T-helper 2 cell treated with Interferon-gamma antibody and Interleukin-4, amounts not matched to agents 5 μg/mL and 100 μg/mL, for 36 hours (primary cell): ENCODE measurements around the gene SCCPDH.

Experiments
- DNase-seq: peaks from one replicate; pipeline ENCODE4 v3.0.0; 2021; ENCODE audit warnings: low spot score
- H3K27ac Mint-ChIP-seq: one replicate; pipeline ENCODE4 v1.8.0; 2021; ENCODE audit warnings: mild to moderate bottlenecking, mixed read lengths
- H3K27me3 Mint-ChIP-seq: one replicate; pipeline ENCODE4 v1.8.0; 2021; ENCODE audit warnings: low read depth, mixed read lengths
- H3K36me3 Mint-ChIP-seq: one replicate; pipeline ENCODE4 v1.8.0; 2021; ENCODE audit warnings: low read depth, mixed read lengths
- H3K4me1 Mint-ChIP-seq: one replicate; pipeline ENCODE4 v1.8.0; 2021; ENCODE audit warnings: low read depth, mixed read lengths
- H3K4me3 Mint-ChIP-seq: one replicate; pipeline ENCODE4 v1.8.0; 2022; ENCODE audit warnings: mild to moderate bottlenecking, moderate library complexity, mixed read lengths
- H3K9me3 Mint-ChIP-seq: one replicate; pipeline ENCODE4 v1.8.0; 2021; ENCODE audit warnings: mixed read lengths

SCCPDH gene

DNA sequence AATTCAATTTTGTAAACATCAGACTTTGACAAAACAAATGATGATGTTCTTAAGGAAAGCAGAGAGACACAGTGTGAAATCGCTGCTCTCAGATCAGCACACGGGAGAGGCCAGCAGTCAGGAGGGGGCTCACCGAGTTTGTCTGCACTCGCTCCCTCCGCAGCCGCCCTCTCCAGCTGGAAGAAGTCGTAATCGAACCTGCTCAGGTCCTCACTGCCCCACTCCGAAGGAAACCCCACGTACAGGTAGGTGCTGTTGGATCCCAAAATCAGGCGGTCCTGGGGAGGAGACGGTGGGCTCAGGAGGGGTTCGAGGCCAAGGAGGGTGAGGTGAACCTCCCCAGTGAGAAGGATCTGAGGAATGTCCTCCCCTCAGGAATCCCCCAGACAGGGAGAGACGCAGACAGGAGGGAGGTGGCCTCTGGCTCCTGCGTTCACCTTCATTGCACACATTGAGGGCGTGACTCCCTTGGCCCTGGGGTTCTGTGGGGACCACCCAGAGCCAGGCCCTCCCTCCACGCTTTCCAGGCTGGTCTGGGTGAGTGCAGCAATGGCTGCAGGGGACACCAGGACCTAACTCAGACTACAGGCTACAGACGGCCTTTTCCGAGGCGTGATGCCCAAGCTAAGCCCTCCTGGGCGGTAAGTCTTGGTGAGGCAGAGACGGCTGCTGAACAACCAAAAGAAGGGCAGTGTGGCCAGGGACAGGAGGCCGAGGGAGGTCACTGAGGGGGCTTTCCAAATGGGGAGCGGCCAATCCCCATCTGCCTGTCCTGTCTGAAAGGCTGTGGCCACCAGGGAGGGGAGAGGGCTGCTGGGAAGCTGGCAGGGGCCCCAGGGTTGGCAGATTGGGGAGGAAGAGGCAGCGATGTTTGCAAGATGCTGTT is 65.5 kb downstream of the SCCPDH start:
- no peak for DNase-seq

DNA sequence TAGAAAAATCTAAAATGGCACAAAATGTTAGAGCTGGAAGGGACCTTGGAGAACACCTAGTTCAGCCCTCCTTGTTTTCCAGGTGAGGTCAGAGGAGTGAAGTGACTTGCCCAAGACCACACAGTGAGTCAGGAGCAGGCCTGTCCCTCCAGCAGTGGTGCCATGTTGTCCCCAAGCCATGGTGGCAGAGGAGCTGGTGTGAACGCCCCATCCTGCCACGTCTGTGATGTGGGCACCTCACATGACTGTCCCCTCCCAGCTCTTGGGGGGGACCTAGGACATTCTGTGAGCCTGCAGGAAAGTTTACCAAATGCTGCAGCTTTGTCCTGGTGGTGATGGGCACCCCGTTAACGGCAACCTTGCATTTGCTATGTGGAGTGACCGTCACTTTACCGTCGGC is 66.2 kb downstream of the SCCPDH start:
- no peak overlapping the region for H3K4me3 Mint-ChIP-seq
- DNase-seq = no peak
- H3K9me3 Mint-ChIP-seq = no peaks in the 10 kb centered on the region
- H3K4me1 Mint-ChIP-seq = peaks cover 2% of the 10 kb centered on the region
- no peaks in the 10 kb centered on the region for H3K36me3 Mint-ChIP-seq
- no peaks in the 10 kb centered on the region for H3K27me3 Mint-ChIP-seq
- no peak overlapping the region for H3K27ac Mint-ChIP-seq

More for the DNA sequence above, 65.5 kb downstream of the SCCPDH start:
- Mint-ChIP-seq H3K4me1 (peaks cover 2% of the 10 kb centered on the region), H3K36me3 (no peaks in the 10 kb centered on the region), H3K9me3 (no peaks in the 10 kb centered on the region), H3K4me3 (no peak overlapping the region), H3K27me3 (no peaks in the 10 kb centered on the region), H3K27ac (no peak overlapping the region)

DNA sequence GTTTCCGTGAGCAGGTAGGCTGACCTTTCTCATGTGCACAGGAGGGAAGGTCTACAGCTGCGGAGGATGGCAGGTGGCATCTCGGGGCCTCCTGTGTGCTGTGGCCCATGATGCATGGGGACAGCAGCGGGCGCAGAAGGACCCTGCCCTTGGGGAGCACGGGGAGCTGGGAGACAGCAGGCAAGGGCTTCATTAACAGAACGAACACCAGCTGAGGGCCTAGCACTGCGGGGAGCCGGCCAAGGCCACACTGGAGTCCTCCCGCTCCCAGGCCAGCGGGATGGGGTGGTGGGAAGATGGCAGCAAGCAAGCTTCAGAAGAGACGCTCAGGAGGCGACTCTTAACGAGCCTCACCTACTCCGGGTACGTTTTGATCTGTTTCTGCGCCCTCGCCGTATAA is 66.6 kb downstream of the SCCPDH start:
- Mint-ChIP-seq H3K9me3 (no peaks in the 10 kb centered on the region), H3K4me3 (no peak overlapping the region), H3K27ac (no peak overlapping the region), H3K36me3 (no peaks in the 10 kb centered on the region), H3K4me1 (peaks cover 2% of the 10 kb centered on the region), H3K27me3 (no peaks in the 10 kb centered on the region)
- DNase-seq = no peak

DNA sequence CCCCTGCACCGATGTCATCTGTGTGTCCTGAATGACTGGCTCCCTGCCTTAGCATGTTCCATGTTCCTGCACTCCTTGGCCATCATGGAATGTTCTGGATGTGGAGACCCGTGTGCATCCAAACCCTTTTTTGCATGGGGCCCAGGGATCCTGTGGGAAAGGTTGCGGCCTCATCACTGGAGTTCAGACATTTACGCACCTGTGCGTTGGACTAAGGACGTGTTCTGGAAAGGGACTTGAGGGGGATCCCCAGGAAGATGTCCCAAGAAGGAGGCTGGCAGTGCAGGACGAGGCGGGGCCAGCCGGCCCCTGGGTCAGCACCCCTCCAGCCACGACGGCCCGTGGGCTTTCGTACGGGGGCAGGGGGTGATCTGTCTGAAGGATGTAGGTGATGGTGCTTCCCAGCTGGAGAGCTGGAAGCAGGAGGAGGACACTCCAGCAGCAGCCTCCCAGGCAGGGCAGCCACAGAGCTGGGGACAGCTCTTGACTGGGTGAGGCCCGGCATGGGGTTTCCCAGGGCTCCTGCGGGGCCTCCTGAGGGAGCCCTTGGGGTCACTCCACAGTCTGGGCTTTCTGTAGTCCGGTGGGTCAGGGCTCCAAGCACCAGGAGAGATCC is 67.2 kb downstream of the SCCPDH start:
- H3K27ac Mint-ChIP-seq = no peak overlapping the region
- H3K4me1 Mint-ChIP-seq = peaks cover 2% of the 10 kb centered on the region
- no peak overlapping the region for H3K4me3 Mint-ChIP-seq
- no peaks in the 10 kb centered on the region for H3K9me3 Mint-ChIP-seq
- no peaks in the 10 kb centered on the region for H3K36me3 Mint-ChIP-seq
- DNase-seq = no peak
- H3K27me3 Mint-ChIP-seq = no peaks in the 10 kb centered on the region

DNA sequence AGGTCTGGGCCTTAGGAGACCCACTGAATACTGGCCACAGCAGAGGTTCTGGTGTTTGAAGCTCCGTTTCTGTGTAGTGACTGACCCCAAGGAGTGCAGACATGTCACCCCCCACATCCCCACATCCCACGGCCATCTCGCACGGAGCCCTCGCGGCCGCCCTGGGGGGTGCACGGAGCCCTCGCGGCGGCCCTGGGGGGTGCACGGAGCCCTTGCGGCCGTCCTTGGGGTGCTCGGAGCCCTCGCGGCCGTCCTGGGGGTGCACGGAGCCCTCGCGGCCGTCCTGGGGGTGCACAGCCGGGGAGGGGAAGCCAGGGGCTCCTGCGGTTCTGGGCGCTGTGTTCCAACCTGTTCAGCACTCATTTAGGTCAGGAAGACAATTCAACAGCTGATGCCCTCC is 68.4 kb downstream of the SCCPDH start:
- Mint-ChIP-seq H3K36me3 (no peaks in the 10 kb centered on the region), H3K27me3 (no peaks in the 10 kb centered on the region), H3K4me1 (peaks cover 2% of the 10 kb centered on the region), H3K9me3 (no peaks in the 10 kb centered on the region), H3K27ac (no peak overlapping the region), H3K4me3 (no peak overlapping the region)
- no peak for DNase-seq

DNA sequence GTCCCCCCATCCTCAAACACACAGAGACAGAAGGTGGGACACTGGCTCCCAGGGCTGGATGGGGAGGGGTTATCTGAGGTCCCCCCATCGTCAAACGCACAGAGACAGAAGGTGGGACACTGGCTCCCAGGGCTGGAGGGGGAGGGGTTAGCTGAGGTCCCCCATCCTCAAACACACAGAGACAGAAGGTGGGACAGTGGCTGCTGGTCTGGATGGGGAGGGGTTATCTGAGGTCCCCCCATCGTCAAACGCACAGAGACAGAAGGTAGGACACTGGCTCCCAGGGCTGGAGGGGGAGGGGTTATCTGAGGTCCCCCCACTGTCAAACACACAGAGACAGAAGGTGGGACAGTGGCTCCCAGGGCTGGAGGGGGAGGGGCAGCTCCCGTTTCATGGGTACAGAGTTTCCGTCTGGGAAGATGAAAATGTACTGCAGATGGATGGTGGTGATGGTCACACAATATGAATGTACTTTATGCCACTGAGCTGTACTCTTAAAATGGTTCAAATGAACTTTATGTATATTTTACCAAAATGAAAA is 69.2 kb downstream of the SCCPDH start:
- H3K27ac Mint-ChIP-seq = no peak overlapping the region
- H3K4me1 Mint-ChIP-seq = no peaks in the 10 kb centered on the region
- no peaks in the 10 kb centered on the region for H3K36me3 Mint-ChIP-seq

DNA sequence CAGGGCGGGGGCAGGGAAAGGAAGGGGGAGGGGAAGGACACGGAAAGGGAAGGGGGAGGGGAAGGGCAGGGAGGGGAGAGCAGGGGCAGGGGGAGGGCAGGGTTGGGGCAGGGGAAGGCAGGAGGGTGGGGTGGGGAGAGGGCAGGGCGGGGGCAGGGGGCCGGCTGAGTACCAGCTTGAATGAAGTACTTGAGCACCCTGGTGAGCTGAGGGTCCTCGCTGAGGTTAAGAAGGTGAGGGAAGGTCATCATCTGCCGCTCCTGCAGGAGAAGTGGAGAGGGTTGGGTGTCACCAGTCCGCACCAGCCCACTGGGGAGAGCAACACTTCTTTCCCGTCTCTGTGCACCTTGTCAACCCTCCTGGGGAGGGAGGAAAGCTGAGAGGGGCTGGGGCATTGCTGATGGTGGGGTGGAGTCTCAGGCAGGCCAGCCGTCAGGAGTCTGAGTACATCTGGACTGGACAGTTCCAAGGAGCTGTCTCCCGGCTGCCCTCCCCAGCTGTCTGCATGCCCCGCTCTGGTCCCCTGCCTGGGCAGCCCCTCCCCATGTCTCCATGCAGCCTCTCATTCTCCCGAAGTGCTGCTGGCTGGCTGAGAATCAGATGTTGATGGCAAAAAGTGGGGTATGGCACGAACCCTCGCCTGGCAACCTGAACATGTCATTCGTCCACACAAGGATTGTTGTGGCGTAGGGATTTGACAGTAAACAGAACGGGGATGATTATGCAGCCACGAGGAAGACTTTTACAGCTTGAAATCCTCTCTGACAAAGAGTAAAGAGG is 70.0 kb downstream of the SCCPDH start:
- no peaks in the 10 kb centered on the region for H3K36me3 Mint-ChIP-seq
- DNase-seq = no peak
- H3K9me3 Mint-ChIP-seq = no peaks in the 10 kb centered on the region
- H3K27ac Mint-ChIP-seq = no peak overlapping the region
- H3K27me3 Mint-ChIP-seq = no peaks in the 10 kb centered on the region
- H3K4me3 Mint-ChIP-seq = no peak overlapping the region
- no peaks in the 10 kb centered on the region for H3K4me1 Mint-ChIP-seq

More for the DNA sequence above, 69.2 kb downstream of the SCCPDH start:
- Mint-ChIP-seq H3K9me3 (no peaks in the 10 kb centered on the region), H3K4me3 (no peak overlapping the region), H3K27me3 (no peaks in the 10 kb centered on the region)
- DNase-seq = no peak

DNA sequence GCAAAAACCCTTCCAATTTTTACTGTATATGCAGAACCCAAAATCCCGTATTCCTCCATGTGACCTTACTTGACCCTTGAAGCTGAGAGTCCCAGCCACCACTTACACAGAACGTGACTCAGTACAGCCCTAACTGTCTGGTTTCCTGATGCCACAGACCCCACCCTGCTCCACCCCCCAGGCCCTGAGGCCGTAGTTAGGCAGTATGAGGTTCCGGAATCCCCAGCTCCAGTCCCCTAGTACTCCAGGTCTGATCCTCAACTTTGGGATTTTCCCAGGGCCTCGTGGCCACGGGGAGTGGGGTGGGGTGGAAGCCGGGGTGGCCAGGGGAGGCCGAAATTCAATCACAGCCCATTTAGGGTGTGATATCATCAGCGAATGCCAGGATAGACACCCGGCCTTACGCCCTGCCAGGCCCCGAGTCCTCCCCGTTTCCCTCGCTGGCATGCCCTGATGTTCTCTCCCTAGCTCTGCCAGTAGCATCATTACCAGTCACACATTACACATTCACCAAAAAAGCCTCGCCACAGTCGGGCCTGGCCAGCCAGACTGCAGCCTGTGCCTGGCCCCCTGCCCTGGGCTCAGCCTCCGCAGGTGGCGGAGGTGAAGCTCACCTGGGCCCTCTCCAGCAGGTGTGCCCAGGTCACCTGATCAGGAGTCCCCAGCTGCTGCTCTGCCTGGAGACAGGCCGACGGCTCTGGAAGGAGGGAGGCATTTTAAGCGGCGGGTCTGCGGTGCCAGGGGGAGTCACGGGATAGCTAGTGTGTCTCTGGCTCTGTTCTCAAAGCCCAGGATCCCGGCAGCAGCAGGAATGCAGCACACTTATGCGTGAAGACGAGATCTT is 70.8 kb downstream of the SCCPDH start:
- no peaks in the 10 kb centered on the region for H3K9me3 Mint-ChIP-seq
- H3K27ac Mint-ChIP-seq = no peak overlapping the region
- no peak overlapping the region for H3K4me3 Mint-ChIP-seq
- no peaks in the 10 kb centered on the region for H3K4me1 Mint-ChIP-seq
- no peaks in the 10 kb centered on the region for H3K36me3 Mint-ChIP-seq
- H3K27me3 Mint-ChIP-seq = no peaks in the 10 kb centered on the region
- no peak for DNase-seq

DNA sequence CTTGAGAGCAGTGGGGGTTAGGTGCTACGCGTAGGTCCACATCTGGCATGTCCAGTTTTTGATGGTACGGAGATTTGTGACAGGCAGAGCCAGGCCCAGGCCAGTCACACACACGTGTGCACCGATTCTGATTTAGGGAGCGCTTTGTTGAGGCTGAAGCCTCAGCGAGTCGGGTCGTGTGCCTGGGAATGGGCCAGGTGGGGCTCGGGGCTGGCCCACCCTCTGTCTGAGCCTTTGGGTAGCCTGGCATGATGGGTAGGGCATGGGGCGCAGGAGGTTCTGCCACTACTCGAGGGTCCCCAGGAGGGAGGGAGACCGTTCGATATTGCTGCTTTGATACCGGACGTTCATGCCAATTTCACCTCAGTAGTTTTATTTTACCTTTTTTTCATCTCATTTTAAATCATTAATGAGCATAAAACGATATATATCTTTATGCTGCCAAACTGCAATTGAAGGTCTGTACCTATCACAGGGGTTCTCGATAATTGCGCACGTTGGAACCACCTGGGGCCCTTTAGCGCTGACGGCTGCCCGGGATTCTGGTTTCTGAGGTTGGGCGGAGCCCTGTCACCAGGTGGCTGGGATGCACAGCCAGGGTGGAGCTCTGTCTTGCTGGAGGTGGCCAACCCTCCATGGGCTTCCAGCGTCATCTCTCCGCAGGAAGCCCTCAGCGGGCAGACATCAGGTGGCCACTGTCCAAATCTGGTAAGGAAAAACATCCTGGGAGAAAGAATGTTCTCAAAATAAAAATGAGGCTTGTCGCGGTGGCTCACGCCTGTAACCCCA is 71.9 kb downstream of the SCCPDH start:
- H3K4me1 Mint-ChIP-seq = no peaks in the 10 kb centered on the region
- no peak for DNase-seq
- H3K36me3 Mint-ChIP-seq = no peaks in the 10 kb centered on the region
- H3K4me3 Mint-ChIP-seq = no peak overlapping the region
- no peaks in the 10 kb centered on the region for H3K9me3 Mint-ChIP-seq
- H3K27ac Mint-ChIP-seq = no peak overlapping the region
- no peaks in the 10 kb centered on the region for H3K27me3 Mint-ChIP-seq

DNA sequence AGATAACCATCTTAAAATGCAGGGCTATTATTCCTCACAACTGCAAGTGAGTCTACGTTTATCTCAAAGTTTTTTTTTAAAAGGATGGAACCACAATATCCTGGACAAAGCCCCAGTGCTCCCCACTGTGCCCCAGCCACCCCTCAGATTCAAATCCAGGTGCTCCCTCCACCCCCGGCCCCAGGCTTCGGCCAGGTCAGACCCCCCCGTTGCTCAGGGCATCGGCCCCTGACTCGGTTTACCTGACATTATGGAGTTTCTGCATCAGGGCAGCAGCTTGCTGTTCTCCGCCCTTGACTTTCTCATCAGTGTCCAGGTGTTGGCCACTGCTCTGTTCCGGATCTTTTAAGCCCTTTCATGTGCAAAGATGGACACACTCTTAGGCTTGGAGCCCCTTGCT is 72.9 kb downstream of the SCCPDH start:
- Mint-ChIP-seq H3K27me3 (no peaks in the 10 kb centered on the region), H3K27ac (no peak overlapping the region), H3K4me1 (no peaks in the 10 kb centered on the region), H3K4me3 (no peak overlapping the region), H3K36me3 (no peaks in the 10 kb centered on the region), H3K9me3 (no peaks in the 10 kb centered on the region)
- DNase-seq = no peak

DNA sequence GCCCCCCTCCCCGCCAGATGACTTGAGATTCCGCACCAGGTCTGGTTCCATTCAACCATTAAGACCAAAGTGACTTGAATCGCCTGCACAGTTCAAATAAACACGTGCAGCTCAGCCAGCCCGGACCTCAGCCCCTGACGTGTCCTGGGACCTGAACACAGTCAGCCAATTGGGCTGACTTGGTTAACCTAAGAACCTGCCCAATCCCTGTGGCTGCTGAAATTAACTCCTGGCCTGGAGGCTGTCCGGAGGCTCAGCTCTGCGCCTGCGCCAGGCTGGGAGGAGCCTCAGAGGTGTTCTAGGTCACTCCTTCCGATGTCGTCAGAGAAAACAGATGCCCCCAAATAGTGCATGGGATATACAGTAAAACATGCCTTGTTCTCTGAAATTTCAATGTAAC is 73.4 kb downstream of the SCCPDH start:
- no peaks in the 10 kb centered on the region for H3K9me3 Mint-ChIP-seq
- no peaks in the 10 kb centered on the region for H3K27me3 Mint-ChIP-seq
- H3K4me3 Mint-ChIP-seq = no peak overlapping the region
- DNase-seq = no peak
- no peak overlapping the region for H3K27ac Mint-ChIP-seq
- H3K36me3 Mint-ChIP-seq = no peaks in the 10 kb centered on the region
- H3K4me1 Mint-ChIP-seq = no peaks in the 10 kb centered on the region

DNA sequence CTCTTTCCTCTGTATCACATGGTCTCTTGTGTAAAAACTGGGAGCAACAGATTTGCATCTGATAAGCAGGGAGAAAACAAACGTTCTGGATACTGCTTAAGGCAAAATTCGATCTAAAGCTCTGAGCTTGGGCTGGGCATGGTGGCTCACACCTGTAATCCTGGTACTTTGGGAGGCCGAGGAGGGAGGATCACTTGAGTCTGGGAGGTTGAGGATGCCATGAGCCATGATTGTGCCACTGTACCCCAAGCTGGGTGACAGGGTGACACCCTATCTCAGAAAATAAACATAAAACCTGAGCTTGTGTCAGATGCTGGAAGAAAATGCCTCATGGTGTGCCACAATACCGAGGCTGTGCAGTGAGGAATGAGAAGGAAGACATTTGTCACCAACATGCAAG is 73.9 kb downstream of the SCCPDH start:
- Mint-ChIP-seq H3K4me1 (no peaks in the 10 kb centered on the region), H3K36me3 (no peaks in the 10 kb centered on the region), H3K27me3 (no peaks in the 10 kb centered on the region), H3K4me3 (no peak overlapping the region), H3K9me3 (no peaks in the 10 kb centered on the region), H3K27ac (no peak overlapping the region)
- DNase-seq = no peak
